ENCODE results near the gene TANGO2.

Gene TANGO2

GRCh38 chr22:19981961-19982920 lies 38.7 kb upstream of the TANGO2 start:
- intact Hi-C loops (cut with DNase I; ENCODE audit: low total_unique reads) = no loop called here
- Histone ChIP-seq H3K36me3 (peaks cover 6 to 47% (median 46%) of the 10 kb centered on the region in 3 donors), H3K4me3 (no peak overlapping the region), H3K9me3 (no peaks in the 10 kb centered on the region), H3K4me1 (peaks cover 8 to 47% (median 40%) of the 10 kb centered on the region in 4 donors), H3K27ac (peak overlapping the region; percentile 97 to 98), H3K27me3 (no peaks in the 10 kb centered on the region)
- TF ChIP-seq CTCF (IDR thresholded peaks at IDR 0.05) = no peak
- DNase-seq = peak in 1 of 2 donors; percentile 64

GRCh38 chr22:19982991-19983578 lies 37.8 kb upstream of the TANGO2 start:
- Histone ChIP-seq H3K27me3 (no peaks in the 10 kb centered on the region), H3K4me1 (peaks cover 8 to 55% (median 48%) of the 10 kb centered on the region in 4 donors), H3K4me3 (no peak overlapping the region), H3K9me3 (no peaks in the 10 kb centered on the region), H3K27ac (peak overlapping the region; percentile 97 to 98), H3K36me3 (peaks cover 6 to 39% (median 39%) of the 10 kb centered on the region in 3 donors)
- TF ChIP-seq CTCF (IDR thresholded peaks at IDR 0.05) = no peak
- intact Hi-C loops (cut with DNase I; ENCODE audit: low total_unique reads) = no loop called here
- peak in 1 of 2 donors; percentile 59 for DNase-seq

GRCh38 chr22:19983741-19984140 lies 37.2 kb upstream of the TANGO2 start:
- H3K4me3 ChIP-seq = peak overlapping the region in 1 of 2 donors; percentile 95
- H3K9me3 ChIP-seq = no peaks in the 10 kb centered on the region
- intact Hi-C loops (cut with DNase I; ENCODE audit: low total_unique reads) = no loop called here
- DNase-seq = peak in 1 of 2 donors; percentile 72
- no peaks in the 10 kb centered on the region for H3K27me3 ChIP-seq
- H3K4me1 ChIP-seq = peaks cover 8 to 62% (median 55%) of the 10 kb centered on the region in 4 donors
- peaks cover 6 to 33% (median 32%) of the 10 kb centered on the region in 3 donors for H3K36me3 ChIP-seq
- H3K27ac ChIP-seq = peak overlapping the region; percentile 97 to 98
- no peak for TF ChIP-seq CTCF (IDR thresholded peaks at IDR 0.05)

GRCh38 chr22:19984201-19984753 lies 36.6 kb upstream of the TANGO2 start:
- Histone ChIP-seq H3K9me3 (no peaks in the 10 kb centered on the region), H3K27me3 (no peaks in the 10 kb centered on the region), H3K27ac (peak overlapping the region; percentile 97 to 98), H3K4me1 (peaks cover 8 to 67% (median 60%) of the 10 kb centered on the region in 4 donors), H3K4me3 (peak overlapping the region in 1 of 2 donors; percentile 95), H3K36me3 (peaks cover 6 to 27% (median 27%) of the 10 kb centered on the region in 3 donors)
- TF ChIP-seq CTCF (IDR thresholded peaks at IDR 0.05) = no peak
- DNase-seq = peak; percentile 59 to 91
- intact Hi-C loops (cut with DNase I; ENCODE audit: low total_unique reads) = no loop called here
